Measurements from ENCODE around the gene MAPKAP1.

The MAPKAP1 gene

DNA sequence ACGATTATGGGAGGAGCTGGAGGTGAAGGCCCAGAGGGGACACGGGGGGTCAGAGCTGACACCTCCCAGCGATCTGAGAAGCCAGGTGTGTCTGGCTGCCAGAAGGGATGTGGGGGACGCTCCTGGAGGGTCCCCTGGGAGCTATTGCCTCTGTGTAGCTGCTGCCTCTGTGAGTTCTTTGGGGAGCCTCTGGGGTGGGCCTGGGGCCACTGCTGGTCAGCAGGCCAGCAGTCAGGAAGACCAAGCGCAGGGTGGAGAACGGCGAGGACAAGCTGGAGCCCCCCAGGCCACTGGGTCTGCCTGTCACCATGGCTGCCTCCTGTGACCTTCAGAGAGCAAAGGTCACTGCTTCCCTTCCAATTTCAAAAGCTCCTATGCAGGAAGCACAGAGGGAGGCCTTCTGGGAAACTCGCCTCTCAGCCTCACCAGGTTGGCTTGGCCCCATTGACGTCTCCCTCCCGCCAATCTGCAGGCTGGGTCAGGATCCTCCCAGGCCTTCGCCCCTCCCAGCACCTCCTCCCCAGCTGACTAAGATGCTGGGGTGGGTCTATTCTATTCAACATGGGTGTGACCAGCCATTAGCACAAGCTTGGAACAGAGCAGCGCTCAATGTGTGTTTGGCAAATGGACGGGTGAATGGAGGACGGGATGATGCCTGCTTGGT, 319.0 kb downstream of the MAPKAP1 start:
- TF ChIP-seq, protein P1, sequence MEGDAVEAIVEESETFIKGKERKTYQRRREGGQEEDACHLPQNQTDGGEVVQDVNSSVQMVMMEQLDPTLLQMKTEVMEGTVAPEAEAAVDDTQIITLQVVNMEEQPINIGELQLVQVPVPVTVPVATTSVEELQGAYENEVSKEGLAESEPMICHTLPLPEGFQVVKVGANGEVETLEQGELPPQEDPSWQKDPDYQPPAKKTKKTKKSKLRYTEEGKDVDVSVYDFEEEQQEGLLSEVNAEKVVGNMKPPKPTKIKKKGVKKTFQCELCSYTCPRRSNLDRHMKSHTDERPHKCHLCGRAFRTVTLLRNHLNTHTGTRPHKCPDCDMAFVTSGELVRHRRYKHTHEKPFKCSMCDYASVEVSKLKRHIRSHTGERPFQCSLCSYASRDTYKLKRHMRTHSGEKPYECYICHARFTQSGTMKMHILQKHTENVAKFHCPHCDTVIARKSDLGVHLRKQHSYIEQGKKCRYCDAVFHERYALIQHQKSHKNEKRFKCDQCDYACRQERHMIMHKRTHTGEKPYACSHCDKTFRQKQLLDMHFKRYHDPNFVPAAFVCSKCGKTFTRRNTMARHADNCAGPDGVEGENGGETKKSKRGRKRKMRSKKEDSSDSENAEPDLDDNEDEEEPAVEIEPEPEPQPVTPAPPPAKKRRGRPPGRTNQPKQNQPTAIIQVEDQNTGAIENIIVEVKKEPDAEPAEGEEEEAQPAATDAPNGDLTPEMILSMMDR (conservative IDR thresholded peaks at IDR 0.05; ENCODE audit: low read depth): no peak
- POLR2A ChIA-PET (ENCODE audit: low non-redundant PET): no interaction called here
- no peak for DNase-seq (ENCODE audit: low spot score)
- CTCF ChIA-PET: no interaction called here
- H3K27ac ChIP-seq: no peak overlapping the region

Measured in RWPE1 (cell line).